Loucy (cell line): ENCODE results near the gene KDELR3.

Source experiments
- CTCF ChIP-seq: fragments of 200-600 bp; sonication (generic); conservative IDR thresholded peaks from 2 replicates; pipeline ENCODE4 v1.5.1; 2014; ENCODE audit warnings: mild to moderate bottlenecking, antibody characterized with exemption, low read length
- EZH2phosphoT487 ChIP-seq: fragments of 200-600 bp; IDR thresholded peaks from 2 replicates; pipeline ENCODE4 v1.6.1; 2018; ENCODE audit warnings: antibody characterized with exemption, mild to moderate bottlenecking, moderate library complexity, borderline replicate concordance

GRCh38 chr22:38429499-38430068, 38.3 kb upstream of the KDELR3 start:
- TF ChIP-seq CTCF (no peak), EZH2phosphoT487 (no peak)
